ENCODE data around the gene SYNPO2.

DNA sequence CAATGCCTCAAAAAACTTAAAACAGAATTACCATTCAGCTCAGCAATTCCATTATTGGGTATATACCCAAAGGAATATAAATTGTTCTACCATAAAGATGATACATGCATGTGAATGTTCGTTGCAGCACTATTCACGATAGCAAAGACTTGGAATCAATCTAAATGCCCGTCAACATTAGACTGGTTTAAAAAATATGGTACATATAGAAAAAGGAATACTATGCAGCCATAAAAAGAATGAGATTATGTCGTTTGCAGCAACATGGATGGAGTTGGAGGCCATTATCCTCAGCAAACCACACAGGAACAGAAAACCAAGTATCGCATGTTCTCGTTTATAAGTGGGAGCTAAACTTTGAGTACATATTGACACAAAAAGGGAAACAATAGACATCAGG, 10.9 kb upstream of the SYNPO2 start:
- TF ChIP-seq, protein P1, sequence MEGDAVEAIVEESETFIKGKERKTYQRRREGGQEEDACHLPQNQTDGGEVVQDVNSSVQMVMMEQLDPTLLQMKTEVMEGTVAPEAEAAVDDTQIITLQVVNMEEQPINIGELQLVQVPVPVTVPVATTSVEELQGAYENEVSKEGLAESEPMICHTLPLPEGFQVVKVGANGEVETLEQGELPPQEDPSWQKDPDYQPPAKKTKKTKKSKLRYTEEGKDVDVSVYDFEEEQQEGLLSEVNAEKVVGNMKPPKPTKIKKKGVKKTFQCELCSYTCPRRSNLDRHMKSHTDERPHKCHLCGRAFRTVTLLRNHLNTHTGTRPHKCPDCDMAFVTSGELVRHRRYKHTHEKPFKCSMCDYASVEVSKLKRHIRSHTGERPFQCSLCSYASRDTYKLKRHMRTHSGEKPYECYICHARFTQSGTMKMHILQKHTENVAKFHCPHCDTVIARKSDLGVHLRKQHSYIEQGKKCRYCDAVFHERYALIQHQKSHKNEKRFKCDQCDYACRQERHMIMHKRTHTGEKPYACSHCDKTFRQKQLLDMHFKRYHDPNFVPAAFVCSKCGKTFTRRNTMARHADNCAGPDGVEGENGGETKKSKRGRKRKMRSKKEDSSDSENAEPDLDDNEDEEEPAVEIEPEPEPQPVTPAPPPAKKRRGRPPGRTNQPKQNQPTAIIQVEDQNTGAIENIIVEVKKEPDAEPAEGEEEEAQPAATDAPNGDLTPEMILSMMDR (conservative IDR thresholded peaks at IDR 0.05), result no peak
- TF ChIP-seq EZH2 (IDR thresholded peaks at IDR 0.05; ENCODE audit: low read depth), result no peak

Measured in PC-9 (cell line).